Panc1 (cell line): Measurements from ENCODE around the gene GSG1L.

ENCODE experiments used
- POLR2AphosphoS5 ChIP-seq: IDR thresholded peaks from 2 replicates; pipeline ENCODE4 v1.6.1; 2012; ENCODE audit warnings: mild to moderate bottlenecking, low read depth, low read length, moderate library complexity
- TF ChIP-seq, protein P1 (sequence below): fragments of 450-650 bp; IDR thresholded peaks from 2 replicates; pipeline ENCODE4 v1.5.1; 2017; ENCODE audit warnings: mild to moderate bottlenecking
- TF ChIP-seq, protein P2 (sequence below), 2 experiments: IDR thresholded peaks; 2 replicates each; pipeline ENCODE4 v1.6.1; 2011 to 2012; ENCODE audit warnings: low read depth in 2 of 2, control low read depth in 1 of 2, low read length in 1 of 2, mild to moderate bottlenecking in 1 of 2, moderate library complexity in 1 of 2; ENCODE audit not compliant: insufficient read depth in 1 of 2

DNA sequence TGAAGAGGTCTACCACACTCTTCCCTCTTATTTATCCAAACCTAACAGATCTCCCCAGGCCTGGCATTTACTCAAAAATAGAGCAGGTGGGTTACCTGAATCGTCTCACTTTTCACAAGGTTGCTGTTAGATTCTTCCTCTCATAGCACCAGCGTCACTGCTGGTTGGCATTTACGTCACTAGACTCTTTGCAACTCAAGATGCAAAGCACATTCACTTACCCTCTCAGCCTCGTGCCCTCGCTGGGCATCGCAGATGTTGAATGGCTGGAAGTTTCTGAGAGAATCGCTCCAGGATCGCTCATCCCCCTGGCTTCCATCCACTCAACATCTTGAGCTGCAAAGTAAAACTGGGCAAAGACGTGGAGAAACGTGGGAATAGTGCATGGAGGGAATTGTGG is 21.9 kb downstream of the GSG1L start:
- TF ChIP-seq, protein P1, sequence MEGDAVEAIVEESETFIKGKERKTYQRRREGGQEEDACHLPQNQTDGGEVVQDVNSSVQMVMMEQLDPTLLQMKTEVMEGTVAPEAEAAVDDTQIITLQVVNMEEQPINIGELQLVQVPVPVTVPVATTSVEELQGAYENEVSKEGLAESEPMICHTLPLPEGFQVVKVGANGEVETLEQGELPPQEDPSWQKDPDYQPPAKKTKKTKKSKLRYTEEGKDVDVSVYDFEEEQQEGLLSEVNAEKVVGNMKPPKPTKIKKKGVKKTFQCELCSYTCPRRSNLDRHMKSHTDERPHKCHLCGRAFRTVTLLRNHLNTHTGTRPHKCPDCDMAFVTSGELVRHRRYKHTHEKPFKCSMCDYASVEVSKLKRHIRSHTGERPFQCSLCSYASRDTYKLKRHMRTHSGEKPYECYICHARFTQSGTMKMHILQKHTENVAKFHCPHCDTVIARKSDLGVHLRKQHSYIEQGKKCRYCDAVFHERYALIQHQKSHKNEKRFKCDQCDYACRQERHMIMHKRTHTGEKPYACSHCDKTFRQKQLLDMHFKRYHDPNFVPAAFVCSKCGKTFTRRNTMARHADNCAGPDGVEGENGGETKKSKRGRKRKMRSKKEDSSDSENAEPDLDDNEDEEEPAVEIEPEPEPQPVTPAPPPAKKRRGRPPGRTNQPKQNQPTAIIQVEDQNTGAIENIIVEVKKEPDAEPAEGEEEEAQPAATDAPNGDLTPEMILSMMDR: no peak
- TF ChIP-seq POLR2AphosphoS5: no peak
- TF ChIP-seq, protein P2, sequence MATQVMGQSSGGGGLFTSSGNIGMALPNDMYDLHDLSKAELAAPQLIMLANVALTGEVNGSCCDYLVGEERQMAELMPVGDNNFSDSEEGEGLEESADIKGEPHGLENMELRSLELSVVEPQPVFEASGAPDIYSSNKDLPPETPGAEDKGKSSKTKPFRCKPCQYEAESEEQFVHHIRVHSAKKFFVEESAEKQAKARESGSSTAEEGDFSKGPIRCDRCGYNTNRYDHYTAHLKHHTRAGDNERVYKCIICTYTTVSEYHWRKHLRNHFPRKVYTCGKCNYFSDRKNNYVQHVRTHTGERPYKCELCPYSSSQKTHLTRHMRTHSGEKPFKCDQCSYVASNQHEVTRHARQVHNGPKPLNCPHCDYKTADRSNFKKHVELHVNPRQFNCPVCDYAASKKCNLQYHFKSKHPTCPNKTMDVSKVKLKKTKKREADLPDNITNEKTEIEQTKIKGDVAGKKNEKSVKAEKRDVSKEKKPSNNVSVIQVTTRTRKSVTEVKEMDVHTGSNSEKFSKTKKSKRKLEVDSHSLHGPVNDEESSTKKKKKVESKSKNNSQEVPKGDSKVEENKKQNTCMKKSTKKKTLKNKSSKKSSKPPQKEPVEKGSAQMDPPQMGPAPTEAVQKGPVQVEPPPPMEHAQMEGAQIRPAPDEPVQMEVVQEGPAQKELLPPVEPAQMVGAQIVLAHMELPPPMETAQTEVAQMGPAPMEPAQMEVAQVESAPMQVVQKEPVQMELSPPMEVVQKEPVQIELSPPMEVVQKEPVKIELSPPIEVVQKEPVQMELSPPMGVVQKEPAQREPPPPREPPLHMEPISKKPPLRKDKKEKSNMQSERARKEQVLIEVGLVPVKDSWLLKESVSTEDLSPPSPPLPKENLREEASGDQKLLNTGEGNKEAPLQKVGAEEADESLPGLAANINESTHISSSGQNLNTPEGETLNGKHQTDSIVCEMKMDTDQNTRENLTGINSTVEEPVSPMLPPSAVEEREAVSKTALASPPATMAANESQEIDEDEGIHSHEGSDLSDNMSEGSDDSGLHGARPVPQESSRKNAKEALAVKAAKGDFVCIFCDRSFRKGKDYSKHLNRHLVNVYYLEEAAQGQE (IDR thresholded peaks at IDR 0.05; ENCODE audit: insufficient read depth in 1 of 2, low read depth in 2 of 2, low read length in 1 of 2): no peak
